Measurements from ENCODE around the gene FADS3. TPM values are rescaled to one million over a fixed set of nuclear protein-coding genes. Genes with fewer than 3 reads are reported as not detected.

Gene FADS3
- total RNA-seq, 1 donor from 2014 or later: 68.5 TPM

DNA sequence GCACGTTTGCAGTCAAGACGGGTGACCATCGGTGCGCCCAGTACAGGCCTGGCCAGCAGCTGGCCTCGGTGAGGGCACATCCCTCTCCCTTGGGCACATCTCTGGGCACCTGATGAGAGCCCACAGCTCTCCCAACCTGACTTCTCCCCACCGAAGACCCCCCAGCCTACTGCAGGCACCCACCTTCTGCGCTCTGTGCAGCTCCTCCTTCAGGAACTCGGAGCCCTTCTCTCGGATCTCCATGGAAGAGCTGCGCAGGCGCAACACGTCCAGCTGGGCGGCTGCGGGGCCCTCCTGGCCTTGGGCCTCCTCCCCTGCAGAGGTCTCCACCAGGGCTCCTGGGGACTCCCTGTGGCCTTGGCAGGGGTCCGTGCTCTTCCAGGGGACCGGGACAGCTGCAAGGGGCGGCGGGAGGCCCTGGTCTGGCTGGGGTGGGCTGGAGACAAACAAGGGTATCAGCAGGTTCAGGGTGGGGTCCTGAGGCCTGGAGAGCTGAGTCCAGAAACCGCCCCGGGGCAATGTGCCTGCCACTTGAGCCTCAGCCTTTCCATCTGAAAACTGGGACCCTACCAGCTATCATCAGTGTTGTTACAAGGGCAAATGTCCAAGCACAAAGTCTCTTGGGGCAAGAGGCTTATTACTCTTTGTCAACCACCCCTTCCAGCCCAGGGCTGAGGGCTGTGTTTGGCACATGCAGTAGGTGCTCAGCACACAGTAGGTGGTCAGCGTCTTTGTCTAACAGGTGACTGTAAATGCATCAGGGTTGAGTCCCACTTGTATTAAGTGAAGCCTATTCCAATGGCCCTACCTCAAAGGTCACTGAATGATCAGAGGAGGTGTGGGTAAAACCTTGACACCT, 16.8 kb upstream of the FADS3 start:
- Histone ChIP-seq H3K4me1 (peaks cover 6% of the 10 kb centered on the region), H3K4me3 (no peak overlapping the region), H3K9me3 (no peaks in the 10 kb centered on the region), H3K36me3 (no peaks in the 10 kb centered on the region), H3K27ac (no peak overlapping the region), H3K27me3 (no peaks in the 10 kb centered on the region)
- ATAC-seq: no peak
- DNase-seq: no peak
- TF ChIP-seq, protein P1, sequence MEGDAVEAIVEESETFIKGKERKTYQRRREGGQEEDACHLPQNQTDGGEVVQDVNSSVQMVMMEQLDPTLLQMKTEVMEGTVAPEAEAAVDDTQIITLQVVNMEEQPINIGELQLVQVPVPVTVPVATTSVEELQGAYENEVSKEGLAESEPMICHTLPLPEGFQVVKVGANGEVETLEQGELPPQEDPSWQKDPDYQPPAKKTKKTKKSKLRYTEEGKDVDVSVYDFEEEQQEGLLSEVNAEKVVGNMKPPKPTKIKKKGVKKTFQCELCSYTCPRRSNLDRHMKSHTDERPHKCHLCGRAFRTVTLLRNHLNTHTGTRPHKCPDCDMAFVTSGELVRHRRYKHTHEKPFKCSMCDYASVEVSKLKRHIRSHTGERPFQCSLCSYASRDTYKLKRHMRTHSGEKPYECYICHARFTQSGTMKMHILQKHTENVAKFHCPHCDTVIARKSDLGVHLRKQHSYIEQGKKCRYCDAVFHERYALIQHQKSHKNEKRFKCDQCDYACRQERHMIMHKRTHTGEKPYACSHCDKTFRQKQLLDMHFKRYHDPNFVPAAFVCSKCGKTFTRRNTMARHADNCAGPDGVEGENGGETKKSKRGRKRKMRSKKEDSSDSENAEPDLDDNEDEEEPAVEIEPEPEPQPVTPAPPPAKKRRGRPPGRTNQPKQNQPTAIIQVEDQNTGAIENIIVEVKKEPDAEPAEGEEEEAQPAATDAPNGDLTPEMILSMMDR (IDR thresholded peaks at IDR 0.05): no peak
- intact Hi-C loops (cut with DNase I): no loop called here

DNA sequence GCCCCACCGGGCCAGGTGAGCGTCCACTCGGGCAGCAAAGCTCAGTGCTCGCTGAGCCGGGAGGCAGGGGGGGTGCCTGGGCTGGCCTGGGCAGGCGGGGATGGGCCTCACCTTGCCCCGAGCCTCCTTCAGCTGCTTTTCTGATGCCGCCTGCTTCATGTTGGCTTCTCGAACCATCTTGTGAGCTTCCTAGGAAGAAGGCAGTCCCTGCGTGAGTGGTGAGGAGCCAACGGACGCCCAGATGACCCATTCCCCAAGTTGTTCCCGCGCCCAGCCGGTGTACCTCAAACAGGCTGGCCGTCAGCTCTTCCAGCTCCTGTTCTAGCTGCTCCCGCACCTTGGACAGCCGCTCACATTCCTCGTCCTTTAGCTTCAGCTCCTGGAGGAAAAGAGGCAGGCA, 15.9 kb upstream of the FADS3 start:
- no peak for DNase-seq

DNA sequence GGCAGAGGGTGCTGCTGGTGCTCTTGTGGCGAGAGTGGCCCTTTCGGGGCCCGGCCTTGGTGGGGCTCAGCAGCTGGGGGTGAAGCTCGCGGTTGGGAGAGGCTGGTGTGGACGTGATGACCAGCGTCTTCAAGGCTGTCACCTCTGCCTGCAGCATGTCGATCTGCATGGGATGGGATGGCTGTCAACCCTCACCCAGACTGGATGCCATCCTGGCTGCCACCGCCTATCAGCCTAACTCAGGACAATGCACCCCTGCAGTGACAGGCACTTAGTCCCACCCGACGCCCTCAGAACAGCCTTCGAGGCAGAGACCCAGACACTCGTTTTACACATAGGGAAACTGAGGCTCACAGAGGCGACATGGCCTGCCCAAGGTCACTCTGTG, 15.2 kb upstream of the FADS3 start:
- ATAC-seq (no peak), DNase-seq (no peak)
- intact Hi-C loops (cut with DNase I): no loop called here
- no peaks in the 10 kb centered on the region for H3K4me1 ChIP-seq
- no peaks in the 10 kb centered on the region for H3K36me3 ChIP-seq
- no peaks in the 10 kb centered on the region for H3K9me3 ChIP-seq
- TF ChIP-seq, protein P1 (IDR thresholded peaks at IDR 0.05): no peak
- H3K27ac ChIP-seq: no peak overlapping the region
- H3K27me3 ChIP-seq: no peaks in the 10 kb centered on the region
- H3K4me3 ChIP-seq: no peak overlapping the region

More for the DNA sequence above, 15.9 kb upstream of the FADS3 start:
- Histone ChIP-seq H3K36me3 (no peaks in the 10 kb centered on the region), H3K4me3 (no peak overlapping the region), H3K27ac (no peak overlapping the region), H3K4me1 (peaks cover 6% of the 10 kb centered on the region), H3K27me3 (no peaks in the 10 kb centered on the region), H3K9me3 (no peaks in the 10 kb centered on the region)
- ATAC-seq: no peak
- intact Hi-C loops (cut with DNase I): no loop called here
- TF ChIP-seq, protein P1 (IDR thresholded peaks at IDR 0.05): no peak

DNA sequence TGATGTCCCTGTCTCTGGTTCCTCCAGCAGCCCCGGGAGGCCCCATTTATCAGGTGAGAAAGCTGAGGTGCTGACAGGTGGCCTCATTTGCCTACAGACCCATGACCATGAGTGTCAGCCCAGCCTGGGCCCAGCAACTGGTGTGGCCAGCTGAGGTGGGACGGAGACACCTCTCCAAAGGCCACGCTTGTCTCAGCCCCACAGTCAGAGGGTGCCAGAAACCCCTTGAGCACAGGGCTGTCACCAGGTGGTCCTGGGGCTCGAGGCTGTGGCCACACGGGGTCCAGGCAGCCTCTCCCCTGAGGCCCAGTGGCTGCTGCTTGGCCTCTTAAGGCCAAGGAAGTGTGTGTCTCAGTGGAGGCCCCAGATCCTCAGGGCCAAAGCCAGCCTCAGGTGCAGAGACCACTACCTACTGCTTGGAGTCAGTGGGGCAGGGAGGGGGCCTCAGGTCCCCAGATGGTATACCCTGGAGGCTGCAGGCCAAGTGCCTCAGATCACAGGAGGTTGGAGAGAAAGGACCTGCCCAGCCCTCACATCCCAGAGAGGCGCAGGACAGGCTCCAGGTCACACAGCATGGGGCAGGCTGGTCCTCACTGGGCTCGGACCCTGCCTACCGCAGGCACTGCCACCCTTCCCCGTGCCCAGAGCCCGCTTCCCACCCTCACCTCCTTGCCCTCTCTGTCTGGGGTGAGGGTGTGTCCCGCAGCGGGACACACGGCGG, 14.6 kb upstream of the FADS3 start:
- intact Hi-C loops (cut with DNase I): no loop called here

DNA sequence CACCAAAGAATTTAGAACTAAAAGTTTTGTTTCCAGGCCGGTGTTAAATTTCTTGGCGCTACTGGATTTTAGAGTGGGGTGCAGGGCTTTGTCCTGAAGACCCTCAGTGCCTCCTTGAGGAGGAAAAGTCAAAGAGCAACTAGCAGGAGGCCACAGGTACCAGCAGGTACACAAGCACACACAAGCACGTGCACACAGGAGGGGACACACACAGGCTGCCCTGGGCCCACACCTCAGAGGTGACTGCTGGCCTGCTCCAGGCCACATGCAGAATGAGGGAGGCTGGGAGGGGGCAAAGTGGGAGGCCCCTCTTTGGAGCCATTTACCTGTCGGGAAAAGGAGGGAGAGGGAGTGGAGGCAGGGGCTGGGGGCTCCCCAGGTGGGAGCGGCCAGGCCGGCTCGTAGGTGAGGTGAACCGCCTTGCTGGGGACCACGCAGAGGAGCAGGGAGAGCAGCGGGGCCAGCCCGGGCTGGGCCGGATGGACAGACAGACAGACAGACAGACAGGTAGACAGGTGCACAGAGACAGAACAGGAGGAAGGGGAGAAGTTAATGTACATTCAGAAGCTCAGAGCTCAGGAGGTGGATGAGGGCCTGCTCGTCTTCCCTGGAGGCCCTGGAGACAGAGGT, 13.8 kb upstream of the FADS3 start:
- Histone ChIP-seq H3K27ac (no peak overlapping the region), H3K4me3 (no peak overlapping the region), H3K9me3 (no peaks in the 10 kb centered on the region), H3K4me1 (no peaks in the 10 kb centered on the region), H3K36me3 (no peaks in the 10 kb centered on the region), H3K27me3 (no peaks in the 10 kb centered on the region)
- ATAC-seq (no peak), DNase-seq (no peak)
- intact Hi-C loops (cut with DNase I): no loop called here
- TF ChIP-seq, protein P1 (IDR thresholded peaks at IDR 0.05): no peak

More for the DNA sequence above, 14.6 kb upstream of the FADS3 start:
- DNase-seq (no peak), ATAC-seq (no peak)
- Histone ChIP-seq H3K4me1 (no peaks in the 10 kb centered on the region), H3K27ac (no peak overlapping the region), H3K9me3 (no peaks in the 10 kb centered on the region), H3K36me3 (no peaks in the 10 kb centered on the region), H3K4me3 (no peak overlapping the region), H3K27me3 (no peaks in the 10 kb centered on the region)
- TF ChIP-seq, protein P1 (IDR thresholded peaks at IDR 0.05): no peak

Measured in upper lobe of right lung (tissue), 1 donor.